Measurements from ENCODE around the gene ZNF764.
"Not testable (repeated sequence)": the region's sequence is repeated elsewhere in the genome, so short reads cannot be mapped to it uniquely, and the experiment has no call there.

ZNF764 gene

GRCh38 chr16:30557957-30558788 lies at the start of gene ZNF764:
Gene ZNF764 (minus strand): TSS chr16:30558374. CDS start chr16:30558182, 192 bp downstream.
- DNase-seq: peak; percentile 99

- DNase-seq: no peak
Observed at GRCh38 chr16:30606004-30606403, 47.8 kb upstream of the ZNF764 start.

- DNase-seq: no peak
Observed at GRCh38 chr16:30605158-30605557, 47.0 kb upstream of the ZNF764 start.

- no peak for DNase-seq
Observed at GRCh38 chr16:30604316-30604947, 46.3 kb upstream of the ZNF764 start.

- no peak for DNase-seq
Observed at GRCh38 chr16:30603945-30604315, 45.8 kb upstream of the ZNF764 start.

- DNase-seq: no peak
Observed at GRCh38 chr16:30602616-30603277, 44.6 kb upstream of the ZNF764 start.

GRCh38 chr16:30601966-30602365 lies 43.8 kb upstream of the ZNF764 start:
- DNase-seq: no peak

- no peak for DNase-seq
Observed at GRCh38 chr16:30600929-30601328, 42.8 kb upstream of the ZNF764 start.

GRCh38 chr16:30600215-30600614 lies 42.0 kb upstream of the ZNF764 start:
- no peak for DNase-seq

GRCh38 chr16:30592871-30593270 lies 34.7 kb upstream of the ZNF764 start:
- DNase-seq: no peak

GRCh38 chr16:30590869-30591268 lies 32.7 kb upstream of the ZNF764 start:
- DNase-seq: not testable (repeated sequence)

GRCh38 chr16:30589582-30589981 lies 31.4 kb upstream of the ZNF764 start:
- DNase-seq: not testable (repeated sequence)

- no peak for DNase-seq
Observed at GRCh38 chr16:30588651-30589050, 30.5 kb upstream of the ZNF764 start.

- DNase-seq: peak; percentile 98
Observed at GRCh38 chr16:30585400-30586191, 27.4 kb upstream of the ZNF764 start, which contains the start of gene ZNF785. Gene ZNF785 (minus strand): TSS chr16:30585697. CDS start chr16:30585611, 86 bp downstream.

- peak; percentile 30 for DNase-seq
Observed at GRCh38 chr16:30585022-30585399, 26.8 kb upstream of the ZNF764 start.

- DNase-seq: no peak
Observed at GRCh38 chr16:30582611-30583340, 24.6 kb upstream of the ZNF764 start.

GRCh38 chr16:30581457-30581856 lies 23.3 kb upstream of the ZNF764 start:
- DNase-seq: no peak

- no peak for DNase-seq
Observed at GRCh38 chr16:30574678-30575077, 16.5 kb upstream of the ZNF764 start.

- peak; percentile 97 for DNase-seq
Observed at GRCh38 chr16:30571445-30572322, 13.5 kb upstream of the ZNF764 start, which contains the start of gene ZNF688. Gene ZNF688 (minus strand): TSS chr16:30571714. CDS start chr16:30571629, 85 bp downstream.

GRCh38 chr16:30570636-30571444 lies 12.7 kb upstream of the ZNF764 start:
- no peak for DNase-seq
